HepG2 (cell line): Measurements from ENCODE around the gene MCEE. TPM values are rescaled to one million over a fixed set of nuclear protein-coding genes. Genes with fewer than 3 reads are reported as not detected.
A peak's percentile ranks its signal among the peaks of the same experiment; 100 is the strongest.

Source experiments
- ATAC-seq: fragments of 200-7000 bp; cut with Tn5 transposase; 3 replicates; pipeline ENCODE4 v1.9.1; 2020; ENCODE audit warnings: mild to moderate bottlenecking, moderate library complexity
- BruUV-seq: library from RNA; stranded (reverse); fragments of 400-500 nt; replicated peaks from 2 replicates; lab custom pipeline; 2021; lab: Mats Ljungman, UMichigan
- CTCF ChIA-PET: fragments of 300-600 bp; formaldehyde crosslinking; extraction: SDS; loops from one replicate; lab custom pipeline; 2021; ENCODE audit warnings: low total read pairs, inconsistent platforms, low intra/inter-chr PET ratio; lab: Yijun Ruan, JAX
- POLR2A ChIA-PET: fragments of 350-600 bp; sonication (Branson Sonifier 250); formaldehyde crosslinking; loops from one replicate; lab custom pipeline; 2020; ENCODE audit warnings: antibody characterized with exemption, inconsistent platforms; lab: Yijun Ruan, JAX
- DNase-seq: peaks from one replicate; pipeline ENCODE4 v3.0.0-alpha.2; 2015; ENCODE audit warnings: low spot score
- FAIRE-seq: peaks from 3 replicates; lab custom pipeline; 2011; peaks lifted over from hg19 to GRCh38; lab: Jason Lieb, UNC
- H2AFZ ChIP-seq: one replicate; pipeline ENCODE4 v1.6.1; 2011; ENCODE audit warnings: low read length, inconsistent platforms
- H3K27ac ChIP-seq: fragments of 300-600 bp; 3 replicates; pipeline ENCODE4 v1.8.0; 2011; ENCODE audit warnings: mixed run types, mild to moderate bottlenecking, mixed read lengths, low read length, inconsistent platforms; ENCODE audit not compliant: insufficient read depth; ENCODE audit errors: extremely low read length
- H3K27me3 ChIP-seq, 2 experiments: fragments of 200-600 bp in 1 of 2; 2 replicates in 1 of 2; 3 replicates in 1 of 2; pipeline versions ENCODE4 v1.6.0 to v1.8.0; 2011; ENCODE audit warnings: low read length in 2 of 2, mild to moderate bottlenecking in 2 of 2, moderate library complexity in 2 of 2, inconsistent platforms in 1 of 2; ENCODE audit not compliant: insufficient read depth in 2 of 2, control insufficient read depth in 1 of 2
- H3K36me3 ChIP-seq, 2 experiments: fragments of 200-600 bp in 1 of 2; replicated peaks in 1 of 2; 2 replicates in 1 of 2; 3 replicates in 1 of 2; pipeline versions ENCODE4 v1.5.1 to v1.8.0; 2011; ENCODE audit warnings: low read length in 2 of 2, inconsistent platforms in 1 of 2; ENCODE audit not compliant: insufficient read depth in 2 of 2, control insufficient read depth in 1 of 2
- H3K4me1 ChIP-seq: 2 replicates; pipeline ENCODE4 v1.5.1; 2012; ENCODE audit warnings: low read length, inconsistent platforms; ENCODE audit not compliant: insufficient read depth
- H3K4me2 ChIP-seq: 2 replicates; pipeline ENCODE4 v1.6.0; 2011; ENCODE audit warnings: low read depth, low read length, inconsistent platforms
- H3K4me3 ChIP-seq, 3 experiments: fragments of 200-600 bp in 1 of 3; sonication (generic), shearing (Covaris generic) in 1 of 3; replicated peaks in 1 of 3; 2 replicates each; pipeline ENCODE4 v1.5.1; 2011 to 2016; ENCODE audit warnings: low read length in 3 of 3, inconsistent platforms in 2 of 3, low read depth in 2 of 3, mild to moderate bottlenecking in 2 of 3, control low read depth in 1 of 3, mixed read lengths in 1 of 3; ENCODE audit not compliant: insufficient read depth in 1 of 3
- H3K79me2 ChIP-seq: one replicate; pipeline ENCODE4 v1.6.1; 2011; ENCODE audit warnings: low read length, inconsistent platforms; ENCODE audit not compliant: insufficient read depth
- H3K9ac ChIP-seq: 2 replicates; pipeline ENCODE4 v1.6.0; 2011; ENCODE audit warnings: mild to moderate bottlenecking, low read depth, low read length, inconsistent platforms; ENCODE audit not compliant: insufficient read depth
- H3K9me3 ChIP-seq: 2 replicates; pipeline ENCODE4 v1.5.1; 2012; ENCODE audit warnings: mild to moderate bottlenecking, low read length
- H4K20me1 ChIP-seq: 2 replicates; pipeline ENCODE4 v1.6.0; 2011; ENCODE audit warnings: inconsistent platforms, mild to moderate bottlenecking, low read length, moderate library complexity; ENCODE audit not compliant: insufficient read depth
- ATAD3A ChIP-seq: sonication (generic); formaldehyde crosslinking; IDR thresholded peaks from 2 replicates; pipeline ENCODE4 v1.4.0; 2020; ENCODE audit warnings: missing genetic modification reagents
- ATF7 ChIP-seq, 2 experiments: fragments of 450-650 bp in 1 of 2; sonication (generic) in 1 of 2; formaldehyde crosslinking in 1 of 2; IDR thresholded peaks; 2 replicates each; pipeline versions ENCODE4 v1.4.0 to v1.6.1; 2016 to 2020; ENCODE audit warnings: antibody characterized with exemption in 1 of 2, mild to moderate bottlenecking in 1 of 2, missing genetic modification reagents in 1 of 2
- FOXJ3 ChIP-seq: sonication (generic); formaldehyde crosslinking; IDR thresholded peaks from 2 replicates; pipeline ENCODE4 v1.4.0; 2020; ENCODE audit warnings: missing genetic modification reagents, mild to moderate bottlenecking, borderline replicate concordance
- GABPA ChIP-seq, 2 experiments: IDR thresholded peaks; 2 replicates each; pipeline ENCODE4 v1.6.1; 2011 to 2016; ENCODE audit warnings: low read depth in 2 of 2, low read length in 1 of 2, missing biosample characterization in 1 of 2, missing genetic modification characterization in 1 of 2
- GATAD2A ChIP-seq: IDR thresholded peaks from 2 replicates; pipeline ENCODE4 v1.6.1; 2016
- HNF4G ChIP-seq, 2 experiments: sonication (generic) in 1 of 2; formaldehyde crosslinking in 1 of 2; IDR thresholded peaks; 2 replicates each; pipeline versions ENCODE4 v1.4.0 to v1.6.1; 2011 to 2020; ENCODE audit warnings: borderline replicate concordance in 2 of 2, low read depth in 2 of 2, mild to moderate bottlenecking in 2 of 2, low read length in 1 of 2, missing genetic modification reagents in 1 of 2, moderate library complexity in 1 of 2
- ISL2 ChIP-seq: sonication (generic); formaldehyde crosslinking; IDR thresholded peaks from 2 replicates; pipeline ENCODE4 v1.5.0; 2020; ENCODE audit warnings: missing genetic modification reagents
- LBX2 ChIP-seq: sonication (generic); formaldehyde crosslinking; IDR thresholded peaks from 2 replicates; pipeline ENCODE4 v1.5.0; 2020; ENCODE audit warnings: missing genetic modification reagents, mild to moderate bottlenecking, borderline replicate concordance
- MXI1 ChIP-seq: IDR thresholded peaks from 3 replicates; pipeline ENCODE4 v1.6.1; 2012; ENCODE audit warnings: low read depth, low read length, inconsistent platforms, borderline replicate concordance
- NR2C2 ChIP-seq: sonication (generic); formaldehyde crosslinking; IDR thresholded peaks from 2 replicates; pipeline ENCODE4 v1.4.0; 2020; ENCODE audit warnings: missing genetic modification reagents, mild to moderate bottlenecking, moderate library complexity, borderline replicate concordance
- NR2F2 ChIP-seq: IDR thresholded peaks from 2 replicates; pipeline ENCODE4 v1.6.1; 2012; ENCODE audit warnings: low read depth, inconsistent platforms, borderline replicate concordance
- NR2F6 ChIP-seq, 2 experiments: IDR thresholded peaks; 2 replicates each; pipeline ENCODE4 v1.6.1; 2016; ENCODE audit warnings: antibody characterized with exemption in 1 of 2, mild to moderate bottlenecking in 1 of 2
- PHF21A ChIP-seq: sonication (generic); formaldehyde crosslinking; IDR thresholded peaks from 2 replicates; pipeline ENCODE4 v1.5.0; 2020; ENCODE audit warnings: mild to moderate bottlenecking, missing genetic modification reagents
- RARA ChIP-seq: IDR thresholded peaks from 2 replicates; pipeline ENCODE4 v1.6.1; 2016; ENCODE audit warnings: missing genetic modification reagents, missing compliant biosample characterization
- RNF2 ChIP-seq: fragments of 450-650 bp; conservative IDR thresholded peaks from 2 replicates; pipeline ENCODE4 v1.6.1; 2016; ENCODE audit warnings: low read depth
- RXRA ChIP-seq: sonication (generic); formaldehyde crosslinking; IDR thresholded peaks from 2 replicates; pipeline ENCODE4 v1.5.1; 2020; ENCODE audit warnings: missing genetic modification reagents
- SOX5 ChIP-seq: IDR thresholded peaks from 2 replicates; pipeline ENCODE4 v1.6.1; 2016; ENCODE audit warnings: borderline replicate concordance
- THAP9 ChIP-seq: sonication (generic); formaldehyde crosslinking; IDR thresholded peaks from 2 replicates; pipeline ENCODE4; 2020; ENCODE audit warnings: missing genetic modification reagents, mild to moderate bottlenecking, borderline replicate concordance
- ZFY ChIP-seq: sonication (generic); formaldehyde crosslinking; IDR thresholded peaks from 2 replicates; pipeline ENCODE4 v1.4.0; 2020; ENCODE audit warnings: missing genetic modification reagents
- ZNF121 ChIP-seq: sonication (generic); formaldehyde crosslinking; IDR thresholded peaks from 2 replicates; pipeline ENCODE4 v1.5.0; 2020; ENCODE audit warnings: mild to moderate bottlenecking, missing genetic modification reagents
- ZNF383 ChIP-seq: sonication (generic); formaldehyde crosslinking; IDR thresholded peaks from 2 replicates; pipeline ENCODE4 v1.4.0; 2020; ENCODE audit warnings: missing genetic modification reagents, mild to moderate bottlenecking, borderline replicate concordance
- ZNF790 ChIP-seq: sonication (generic); formaldehyde crosslinking; IDR thresholded peaks from 2 replicates; pipeline ENCODE4 v1.8.0; 2022; ENCODE audit warnings: missing genetic modification reagents, mild to moderate bottlenecking, borderline replicate concordance
- ZNF816 ChIP-seq: sonication (generic); formaldehyde crosslinking; IDR thresholded peaks from 2 replicates; pipeline ENCODE4 v1.8.0; 2022; ENCODE audit warnings: missing genetic modification reagents, mild to moderate bottlenecking, borderline replicate concordance
- WGBS: methylation state at CpG from one replicate; pipeline ENCODE4 v1.1.6; 2017; ENCODE audit warnings: low lambda C conversion rate; 5-methylcytosine and 5-hydroxymethylcytosine counted together
- in situ Hi-C: cut with HindIII; loops from 2 replicates; pipeline ENCODE4 v1.10.0; 2017; ENCODE audit warnings: low pct_unique_long_range_greater_than_20kb; ENCODE audit not compliant: extremely low pct_ligation_motif_present
- intact Hi-C: fragments of 100-400 bp; cut with micrococcal nuclease; formaldehyde crosslinking; loops from one replicate; pipeline ENCODE4 v1.10.0; 2022; ENCODE audit not compliant: unreplicated experiment
- polyA plus RNA-seq, 8 experiments: library from polyadenylated mRNA; depleted of rRNA in 3 of 8; stranded (reverse) in 7 of 8; unstranded in 1 of 8; fragments of >200 nt; fragmentation: Illumina TruSeq in 4 of 8; extraction: Trizol in 4 of 8; gene quantifications; 2 replicates each; pipeline versions ENCODE4 v1.2.1 to v1.2.3, GENCODE V29; 2011 to 2016; ENCODE audit warnings: low read depth in 4 of 8, missing spikeins in 1 of 8, mixed read lengths in 1 of 8; ENCODE audit not compliant: insufficient read depth in 1 of 8
- total RNA-seq, 5 experiments: library from RNA; depleted of rRNA; stranded (reverse); fragments of >200 nt; fragmentation: Illumina TruSeq; extraction: Trizol; gene quantifications; 2 replicates each; pipeline ENCODE4 v1.2.3, GENCODE V29; 2016; ENCODE audit warnings: low read depth in 1 of 5

MCEE gene
- total and polyA plus RNA-seq, 2 of the 13 experiments (the other 11 are each of a cell fraction or from before 2014, with no cell fraction given): 32.0 to 66.9 TPM

DNA sequence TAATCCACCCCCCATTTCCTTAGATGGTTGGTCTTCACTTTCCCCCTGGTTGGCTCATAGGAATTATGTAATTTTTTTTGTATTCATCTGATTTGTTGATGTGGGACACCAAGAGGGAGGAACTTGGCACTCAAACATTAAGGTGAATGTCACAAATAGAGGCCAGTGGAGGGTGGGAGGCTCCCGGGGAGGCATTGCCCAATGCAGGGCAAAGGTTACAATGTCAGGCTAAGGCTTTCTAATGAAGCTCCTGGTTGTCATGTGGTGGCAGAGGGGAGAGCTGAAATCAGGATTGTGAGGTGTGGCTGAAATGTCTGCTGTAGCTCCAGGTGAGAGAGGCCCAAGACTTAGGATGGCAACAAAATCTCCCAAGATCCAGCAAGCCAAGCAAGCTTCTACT, 43.1 kb upstream of the MCEE start:
- no TSS peak for BruUV-seq
- intact Hi-C loops (no loop called here), in situ Hi-C loops (no loop called here)
- Histone ChIP-seq H3K9ac (no peak overlapping the region), H3K9me3 (no peaks in the 10 kb centered on the region), H3K4me2 (0 out of 2 replicates have a peak overlapping the region, but pooled peaks have one; percentile 2), H3K27me3 (peaks cover 4 to 26% of the 10 kb centered on the region in 2 experiments; a peak in 3 of 5 replicates), H3K4me3 (no peak overlapping the region), H3K27ac (no peak overlapping the region), H3K36me3 (no peaks in the 10 kb centered on the region), H2AFZ (no peak overlapping the region), H4K20me1 (no peaks in the 10 kb centered on the region; the same call in 1 of the 2 replicates), H3K4me1 (peaks cover 11% of the 10 kb centered on the region), H3K79me2 (no peaks in the 10 kb centered on the region)
- WGBS: 0% methylated on average over 1 of the region's 1 CpG
- FAIRE-seq: peak; percentile 80
- CTCF ChIA-PET: no interaction called here
- POLR2A ChIA-PET: interaction anchor here (1.0 kb wide), 1 partner anchor 105 kb away, joined by 3 read pairs; the partner anchor contains the start of gene NAGK
- peak; percentile 35 for DNase-seq
- peak; percentile 74 for ATAC-seq
- TF ChIP-seq GATAD2A (CRISPR knock-in tag) (0 out of 2 replicates have a peak, but pooled peaks have one; percentile 14), ZNF383 (CRISPR knock-in tag) (no peak), RNF2 (no peak), ZNF121 (CRISPR knock-in tag) (no peak), LBX2 (no peak), ATF7 (IDR thresholded peaks at IDR 0.05) (no peak), ATF7 (CRISPR knock-in tag; IDR thresholded peaks at IDR 0.05) (no peak), NR2F2 (0 out of 2 replicates have a peak, but pooled peaks have one; percentile 30), ATAD3A (no peak), MXI1 (no peak), GABPA (IDR thresholded peaks at IDR 0.05; ENCODE audit: low read depth, low read length) (no peak), GABPA (CRISPR knock-in tag; IDR thresholded peaks at IDR 0.05; ENCODE audit: low read depth) (no peak), FOXJ3 (no peak), ZNF790 (CRISPR knock-in tag) (no peak), HNF4G (IDR thresholded peaks at IDR 0.05; ENCODE audit: borderline replicate concordance, low read depth, low read length) (peak; percentile 79), HNF4G (CRISPR knock-in tag; IDR thresholded peaks at IDR 0.05; ENCODE audit: borderline replicate concordance, low read depth) (no peak), PHF21A (no peak), NR2C2 (CRISPR knock-in tag) (peak; percentile 63; the same call in 1 of the 2 replicates), NR2F6 (IDR thresholded peaks at IDR 0.05) (peak; percentile 79), NR2F6 (CRISPR knock-in tag; IDR thresholded peaks at IDR 0.05) (peak; percentile 63), THAP9 (no peak), ZNF816 (no peak), RARA (CRISPR knock-in tag) (peak; percentile 39; the same call in 1 of the 2 replicates), ZFY (no peak), SOX5 (CRISPR knock-in tag) (0 out of 2 replicates have a peak, but pooled peaks have one; percentile 10), ISL2 (CRISPR knock-in tag) (no peak), RXRA (CRISPR knock-in tag) (peak; percentile 28; the same call in 1 of the 2 replicates)
